ENCODE results near the gene CPTP. TPM values are rescaled to one million over a fixed set of nuclear protein-coding genes. Genes with fewer than 3 reads are reported as not detected.

CPTP gene
- polyA plus RNA-seq, 1 donor from 2014 or later, result 9.9 TPM

DNA sequence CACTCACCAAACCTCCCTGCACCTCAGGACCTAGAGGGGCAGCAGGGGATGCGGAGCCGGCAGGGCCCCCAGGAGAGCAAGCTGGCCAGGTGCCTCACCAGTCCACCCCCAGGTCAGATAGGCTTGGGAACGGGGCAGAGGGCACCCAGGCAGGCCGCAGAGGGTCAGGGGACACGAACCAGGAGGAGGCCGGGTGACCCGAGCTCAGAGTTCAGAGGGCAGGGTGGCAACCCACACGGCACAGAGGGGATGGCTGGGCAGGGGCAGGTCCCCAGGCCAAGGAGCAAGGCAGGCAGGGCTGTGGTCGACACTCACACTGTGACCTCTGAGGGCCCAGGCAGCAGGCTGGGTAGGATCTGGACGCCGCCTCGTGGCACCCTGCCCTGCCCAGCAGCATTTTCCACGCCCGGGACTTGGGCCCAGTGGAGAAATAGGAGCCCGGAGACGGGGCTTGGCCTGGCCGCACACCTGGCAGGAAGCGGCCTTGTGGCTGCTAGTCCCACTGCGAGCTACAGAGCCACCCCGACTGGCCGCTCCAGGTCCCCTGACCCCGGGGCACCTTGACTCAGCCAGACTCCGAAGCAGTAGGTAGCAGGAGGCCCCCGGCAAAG lies 19.3 kb downstream of the CPTP start:
- no peaks in the 10 kb centered on the region for H3F3A ChIP-seq (ENCODE audit: insufficient read depth, low read length, poor library complexity, severe bottlenecking)
- H3K79me2 ChIP-seq (replicated peaks; ENCODE audit: insufficient read depth, low read length), result peaks cover 12% of the 10 kb centered on the region
- no peak overlapping the region for H2AFZ ChIP-seq (ENCODE audit: low read depth, low read length)
- no peak for TF ChIP-seq MXI1 (conservative IDR thresholded peaks at IDR 0.05; ENCODE audit: poor library complexity, severe bottlenecking)
- TF ChIP-seq EP300 (conservative IDR thresholded peaks at IDR 0.05; ENCODE audit: poor library complexity, severe bottlenecking), result no peak
- TF ChIP-seq POLR2AphosphoS5 (IDR thresholded peaks at IDR 0.05), result no peak
- TF ChIP-seq RAD21 (conservative IDR thresholded peaks at IDR 0.05), result no peak
- TF ChIP-seq, protein P1, sequence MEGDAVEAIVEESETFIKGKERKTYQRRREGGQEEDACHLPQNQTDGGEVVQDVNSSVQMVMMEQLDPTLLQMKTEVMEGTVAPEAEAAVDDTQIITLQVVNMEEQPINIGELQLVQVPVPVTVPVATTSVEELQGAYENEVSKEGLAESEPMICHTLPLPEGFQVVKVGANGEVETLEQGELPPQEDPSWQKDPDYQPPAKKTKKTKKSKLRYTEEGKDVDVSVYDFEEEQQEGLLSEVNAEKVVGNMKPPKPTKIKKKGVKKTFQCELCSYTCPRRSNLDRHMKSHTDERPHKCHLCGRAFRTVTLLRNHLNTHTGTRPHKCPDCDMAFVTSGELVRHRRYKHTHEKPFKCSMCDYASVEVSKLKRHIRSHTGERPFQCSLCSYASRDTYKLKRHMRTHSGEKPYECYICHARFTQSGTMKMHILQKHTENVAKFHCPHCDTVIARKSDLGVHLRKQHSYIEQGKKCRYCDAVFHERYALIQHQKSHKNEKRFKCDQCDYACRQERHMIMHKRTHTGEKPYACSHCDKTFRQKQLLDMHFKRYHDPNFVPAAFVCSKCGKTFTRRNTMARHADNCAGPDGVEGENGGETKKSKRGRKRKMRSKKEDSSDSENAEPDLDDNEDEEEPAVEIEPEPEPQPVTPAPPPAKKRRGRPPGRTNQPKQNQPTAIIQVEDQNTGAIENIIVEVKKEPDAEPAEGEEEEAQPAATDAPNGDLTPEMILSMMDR (IDR thresholded peaks at IDR 0.05; ENCODE audit: poor library complexity, severe bottlenecking), result no peak
- TF ChIP-seq SMC3 (conservative IDR thresholded peaks at IDR 0.05; ENCODE audit: poor library complexity), result no peak
- TF ChIP-seq, protein P2, sequence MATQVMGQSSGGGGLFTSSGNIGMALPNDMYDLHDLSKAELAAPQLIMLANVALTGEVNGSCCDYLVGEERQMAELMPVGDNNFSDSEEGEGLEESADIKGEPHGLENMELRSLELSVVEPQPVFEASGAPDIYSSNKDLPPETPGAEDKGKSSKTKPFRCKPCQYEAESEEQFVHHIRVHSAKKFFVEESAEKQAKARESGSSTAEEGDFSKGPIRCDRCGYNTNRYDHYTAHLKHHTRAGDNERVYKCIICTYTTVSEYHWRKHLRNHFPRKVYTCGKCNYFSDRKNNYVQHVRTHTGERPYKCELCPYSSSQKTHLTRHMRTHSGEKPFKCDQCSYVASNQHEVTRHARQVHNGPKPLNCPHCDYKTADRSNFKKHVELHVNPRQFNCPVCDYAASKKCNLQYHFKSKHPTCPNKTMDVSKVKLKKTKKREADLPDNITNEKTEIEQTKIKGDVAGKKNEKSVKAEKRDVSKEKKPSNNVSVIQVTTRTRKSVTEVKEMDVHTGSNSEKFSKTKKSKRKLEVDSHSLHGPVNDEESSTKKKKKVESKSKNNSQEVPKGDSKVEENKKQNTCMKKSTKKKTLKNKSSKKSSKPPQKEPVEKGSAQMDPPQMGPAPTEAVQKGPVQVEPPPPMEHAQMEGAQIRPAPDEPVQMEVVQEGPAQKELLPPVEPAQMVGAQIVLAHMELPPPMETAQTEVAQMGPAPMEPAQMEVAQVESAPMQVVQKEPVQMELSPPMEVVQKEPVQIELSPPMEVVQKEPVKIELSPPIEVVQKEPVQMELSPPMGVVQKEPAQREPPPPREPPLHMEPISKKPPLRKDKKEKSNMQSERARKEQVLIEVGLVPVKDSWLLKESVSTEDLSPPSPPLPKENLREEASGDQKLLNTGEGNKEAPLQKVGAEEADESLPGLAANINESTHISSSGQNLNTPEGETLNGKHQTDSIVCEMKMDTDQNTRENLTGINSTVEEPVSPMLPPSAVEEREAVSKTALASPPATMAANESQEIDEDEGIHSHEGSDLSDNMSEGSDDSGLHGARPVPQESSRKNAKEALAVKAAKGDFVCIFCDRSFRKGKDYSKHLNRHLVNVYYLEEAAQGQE (IDR thresholded peaks at IDR 0.05; ENCODE audit: borderline replicate concordance), result no peak
- TF ChIP-seq EZH2 (IDR thresholded peaks at IDR 0.05; ENCODE audit: borderline replicate concordance, insufficient read depth, low read length, poor library complexity, severe bottlenecking), result no peak
- TF ChIP-seq TAF1 (IDR thresholded peaks at IDR 0.05; ENCODE audit: low read depth), result no peak
- H3K4me3 ChIP-seq (ENCODE audit: low read length), result no peak overlapping the region
- no peaks in the 10 kb centered on the region for H3K36me3 ChIP-seq (ENCODE audit: insufficient read depth, low read length)
- no peaks in the 10 kb centered on the region for H3K27me3 ChIP-seq (ENCODE audit: insufficient read depth, low read depth, low read length)
- no peak overlapping the region for H3K27ac ChIP-seq (ENCODE audit: low read length)
- no peak overlapping the region for H3K9ac ChIP-seq (ENCODE audit: low read length)
- no peaks in the 10 kb centered on the region for H3K9me2 ChIP-seq (ENCODE audit: insufficient read depth, low read length)
- H3K9me3 ChIP-seq (ENCODE audit: low read length), result no peaks in the 10 kb centered on the region
- H4K20me1 ChIP-seq (ENCODE audit: insufficient read depth), result peaks cover 13% of the 10 kb centered on the region
- no peak overlapping the region for H3K4me2 ChIP-seq (ENCODE audit: low read length)

DNA sequence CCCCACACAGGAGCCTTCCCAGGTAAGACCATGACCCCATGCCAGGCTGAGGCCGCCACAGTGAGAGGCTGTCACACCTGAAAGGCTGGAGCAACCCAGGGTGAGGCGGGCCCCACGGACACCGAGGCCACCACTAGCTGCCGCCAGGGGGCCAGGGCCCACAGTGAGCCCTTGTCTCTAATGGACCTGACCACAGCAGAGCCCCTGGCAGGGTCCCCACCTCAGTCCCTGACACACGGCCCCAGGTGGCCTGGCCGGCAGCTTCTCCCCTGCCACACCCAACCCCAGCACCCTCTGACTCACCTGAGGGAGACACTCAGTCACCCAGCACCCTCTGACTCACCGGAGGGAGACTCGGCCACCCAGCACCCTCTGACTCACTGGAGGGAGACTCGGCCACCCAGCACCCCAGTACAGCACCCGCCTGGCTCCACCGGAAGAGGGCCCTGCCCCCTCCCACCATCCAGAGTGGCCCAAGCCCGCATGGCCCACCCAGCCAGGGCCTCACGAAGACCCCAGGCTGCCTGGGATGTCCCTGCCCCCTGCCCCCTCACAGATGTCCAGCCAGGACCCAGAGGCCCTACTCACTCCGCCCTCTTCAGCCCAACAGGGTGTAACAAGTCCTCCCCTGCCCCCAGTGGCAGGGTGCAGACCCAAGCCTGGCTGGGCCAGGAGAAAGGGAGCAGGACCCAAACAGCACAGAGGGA lies 20.2 kb downstream of the CPTP start:
- Histone ChIP-seq H3K9ac (ENCODE audit: low read length) (no peak overlapping the region), H4K20me1 (ENCODE audit: insufficient read depth) (peaks cover 13% of the 10 kb centered on the region), H3K36me3 (ENCODE audit: insufficient read depth, low read length) (no peaks in the 10 kb centered on the region), H3K27ac (ENCODE audit: low read length) (no peak overlapping the region), H3K9me2 (ENCODE audit: insufficient read depth, low read length) (no peaks in the 10 kb centered on the region), H3K27me3 (ENCODE audit: insufficient read depth, low read depth, low read length) (no peaks in the 10 kb centered on the region), H3F3A (ENCODE audit: insufficient read depth, low read length, poor library complexity, severe bottlenecking) (no peaks in the 10 kb centered on the region), H3K4me2 (ENCODE audit: low read length) (no peak overlapping the region), H3K9me3 (ENCODE audit: low read length) (no peaks in the 10 kb centered on the region), H3K79me2 (replicated peaks; ENCODE audit: insufficient read depth, low read length) (peaks cover 12% of the 10 kb centered on the region), H3K4me3 (ENCODE audit: low read length) (no peak overlapping the region), H2AFZ (ENCODE audit: low read depth, low read length) (no peak overlapping the region)
- TF ChIP-seq EZH2 (IDR thresholded peaks at IDR 0.05; ENCODE audit: borderline replicate concordance, insufficient read depth, low read length, poor library complexity, severe bottlenecking) (no peak), SMC3 (conservative IDR thresholded peaks at IDR 0.05; ENCODE audit: poor library complexity) (no peak), TAF1 (IDR thresholded peaks at IDR 0.05; ENCODE audit: low read depth) (no peak), MXI1 (conservative IDR thresholded peaks at IDR 0.05; ENCODE audit: poor library complexity, severe bottlenecking) (no peak), EP300 (conservative IDR thresholded peaks at IDR 0.05; ENCODE audit: poor library complexity, severe bottlenecking) (no peak), RAD21 (conservative IDR thresholded peaks at IDR 0.05) (no peak), POLR2AphosphoS5 (IDR thresholded peaks at IDR 0.05) (no peak)
- TF ChIP-seq, protein P2 (IDR thresholded peaks at IDR 0.05; ENCODE audit: borderline replicate concordance), result no peak
- TF ChIP-seq, protein P1 (IDR thresholded peaks at IDR 0.05; ENCODE audit: poor library complexity, severe bottlenecking), result no peak

All from neural cell (in vitro differentiated cells).